Testis (tissue), 2 donors: ENCODE results near the gene TTC7B.

ENCODE experiments used
- CTCF ChIP-seq, 3 experiments: fragments of 450-650 bp in 2 of 3; fragments of 200-600 bp in 1 of 3; sonication (generic) in 1 of 3; IDR thresholded peaks; one replicate each; pipeline ENCODE4 v1.5.1; 2016 to 2019; ENCODE audit warnings: antibody characterized with exemption in 3 of 3, mild to moderate bottlenecking in 2 of 3, moderate library complexity in 1 of 3
- POLR2A ChIP-seq: fragments of 450-650 bp; IDR thresholded peaks from one replicate; pipeline ENCODE4 v1.6.1; 2017; ENCODE audit warnings: antibody characterized with exemption, mild to moderate bottlenecking, moderate library complexity

- no peak for TF ChIP-seq CTCF (IDR thresholded peaks at IDR 0.05)
- no peak for TF ChIP-seq POLR2A
Measured at GRCh38 chr14:90626550-90626949, 189.7 kb downstream of the TTC7B start.
